OCI-LY7 (cell line): ENCODE results near the gene TEX55.

ENCODE experiments used
- CTCF ChIP-seq: fragments of 200-600 bp; sonication (generic); conservative IDR thresholded peaks from 2 replicates; pipeline ENCODE4 v1.5.1; 2014; ENCODE audit warnings: mild to moderate bottlenecking, antibody characterized with exemption, low read length, moderate library complexity, mixed read lengths
- EZH2phosphoT487 ChIP-seq: fragments of 200-600 bp; sonication (generic); IDR thresholded peaks from 2 replicates; pipeline ENCODE4 v1.6.1; 2018; ENCODE audit warnings: low read depth, borderline replicate concordance, mild to moderate bottlenecking, mixed run types, antibody characterized with exemption, low read length, moderate library complexity, mixed read lengths

- TF ChIP-seq CTCF (no peak), EZH2phosphoT487 (no peak)
These were observed 5.5 kb upstream of the TEX55 start for GRCh38 chr3:119140466-119140865.
